ENCODE results near the gene PELI1.

DNA sequence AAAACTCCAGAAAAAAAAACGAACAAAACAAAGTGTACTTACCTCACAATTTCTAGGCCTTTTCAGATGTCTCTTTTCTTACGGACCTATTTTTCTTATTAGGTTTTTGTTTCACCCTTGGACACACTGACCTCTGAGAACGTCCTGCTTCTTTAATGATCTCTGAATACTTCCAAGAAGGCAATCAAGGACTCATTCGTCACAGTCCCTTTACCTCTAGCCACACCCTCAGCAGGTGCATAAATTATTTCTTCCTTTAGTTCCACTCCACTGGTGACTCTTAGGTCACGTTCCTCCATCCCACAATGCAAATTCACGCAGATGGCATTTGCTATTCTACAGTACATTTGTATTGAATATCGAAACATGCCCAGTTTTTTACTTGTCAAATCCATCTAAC lies 21.9 kb downstream of the PELI1 start:
- TF ChIP-seq TAF1 (IDR thresholded peaks at IDR 0.05; ENCODE audit: low read depth) (no peak), EGR1 (IDR thresholded peaks at IDR 0.05) (no peak), RAD21 (IDR thresholded peaks at IDR 0.05; ENCODE audit: low read depth) (no peak), NFIC (IDR thresholded peaks at IDR 0.05) (no peak), TCF12 (IDR thresholded peaks at IDR 0.05; ENCODE audit: low read depth) (no peak), EP300 (IDR thresholded peaks at IDR 0.05; ENCODE audit: borderline replicate concordance) (no peak), CEBPB (IDR thresholded peaks at IDR 0.05) (no peak), FOXM1 (IDR thresholded peaks at IDR 0.05; ENCODE audit: borderline replicate concordance, low read depth) (no peak), REST (IDR thresholded peaks at IDR 0.05; ENCODE audit: low read depth) (no peak)

Measured in Ishikawa (cell line).